Breast epithelium (tissue), 4 donors: ENCODE data around the gene VEZF1. TPM values are rescaled to one million over a fixed set of nuclear protein-coding genes. Genes with fewer than 3 reads are reported as not detected.

Experiments used
- DNase-seq, 2 donors: peaks; one replicate each; pipeline ENCODE4 v3.0.0-alpha.2; 2019; ENCODE audit warnings: low spot score in 2 of 2
- H3K27ac ChIP-seq, 2 donors: fragments of 200-600 bp; sonication (generic) in 1 of 2; one replicate each; pipeline ENCODE4 v1.5.1; 2016 to 2019; ENCODE audit warnings: mild to moderate bottlenecking in 1 of 2
- H3K27me3 ChIP-seq, 2 donors: fragments of 200-600 bp; sonication (generic) in 1 of 2; one replicate each; pipeline versions ENCODE4 v1.5.1 to v1.6.0; 2017 to 2019; ENCODE audit warnings: control low read depth in 1 of 2, mild to moderate bottlenecking in 1 of 2
- H3K36me3 ChIP-seq: fragments of 200-600 bp; one replicate; pipeline ENCODE4 v1.5.1; 2019
- H3K4me1 ChIP-seq, 2 donors: fragments of 200-600 bp; sonication (generic); one replicate each; pipeline ENCODE4 v1.5.1; 2016 to 2019; ENCODE audit warnings: control low read depth in 1 of 2
- H3K4me3 ChIP-seq, 3 donors: fragments of 200-600 bp; sonication (generic); 1 replicate in 2 of 3; 2 replicates in 1 of 3; pipeline ENCODE4 v1.5.1; 2016 to 2019; ENCODE audit warnings: mild to moderate bottlenecking in 3 of 3, moderate library complexity in 2 of 3
- H3K9me3 ChIP-seq, 2 donors: fragments of 200-600 bp; sonication (generic) in 1 of 2; one replicate each; pipeline ENCODE4 v1.5.1; 2016 to 2019; ENCODE audit warnings: control low read depth in 1 of 2
- POLR2A ChIP-seq: fragments of 450-650 bp; IDR thresholded peaks from one replicate; pipeline ENCODE4 v1.6.1; 2016; ENCODE audit warnings: antibody characterized with exemption, mild to moderate bottlenecking, moderate library complexity
- POLR2AphosphoS5 ChIP-seq, 3 donors: sonication (generic); formaldehyde crosslinking; IDR thresholded peaks; one replicate each; pipeline ENCODE4 v1.6.1; 2017; ENCODE audit warnings: antibody characterized with exemption in 3 of 3
- intact Hi-C: fragments of 100-400 bp; cut with DNase I; formaldehyde crosslinking; loops from one replicate; pipeline ENCODE4 v1.15.1; 2023; ENCODE audit warnings: low total_unique reads
- total RNA-seq, 3 donors: library from RNA; depleted of rRNA; stranded (reverse); fragments of >200 nt; gene quantifications; one replicate each; pipeline ENCODE4 v1.1.0, GENCODE V29; 2016
- TF ChIP-seq, protein P1 (sequence below), 3 donors: fragments of 450-650 bp; IDR thresholded peaks; one replicate each; pipeline ENCODE4 v1.5.1; 2016 to 2017; ENCODE audit warnings: antibody characterized with exemption in 3 of 3, mild to moderate bottlenecking in 3 of 3, moderate library complexity in 3 of 3

The VEZF1 gene
- total RNA-seq, 3 donors from 2014 or later: 55.5 to 76.5 (median 66.9) TPM

DNA sequence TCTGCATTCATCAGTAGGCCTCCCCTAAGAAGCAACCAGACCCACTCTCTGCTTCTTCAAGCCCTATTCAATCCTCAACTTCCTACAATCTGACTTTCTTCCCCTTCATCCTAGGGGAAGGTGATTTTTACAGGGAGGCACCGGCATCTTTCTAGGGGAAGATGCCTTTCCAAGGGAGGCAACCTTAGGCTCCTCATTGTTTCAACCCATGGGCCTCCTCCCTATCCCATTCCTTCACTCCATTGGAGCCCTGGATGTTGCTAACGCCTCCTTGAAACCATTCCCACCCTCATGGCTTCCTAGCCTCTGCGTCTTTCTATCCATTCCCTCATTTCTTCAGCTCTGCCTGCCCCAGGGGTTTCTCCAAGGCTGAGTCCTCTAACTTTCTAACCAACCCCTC, 30.2 kb downstream of the VEZF1 start:
- TF ChIP-seq POLR2AphosphoS5 (IDR thresholded peaks at IDR 0.05) (no peak), POLR2A (no peak)
- TF ChIP-seq, protein P1, sequence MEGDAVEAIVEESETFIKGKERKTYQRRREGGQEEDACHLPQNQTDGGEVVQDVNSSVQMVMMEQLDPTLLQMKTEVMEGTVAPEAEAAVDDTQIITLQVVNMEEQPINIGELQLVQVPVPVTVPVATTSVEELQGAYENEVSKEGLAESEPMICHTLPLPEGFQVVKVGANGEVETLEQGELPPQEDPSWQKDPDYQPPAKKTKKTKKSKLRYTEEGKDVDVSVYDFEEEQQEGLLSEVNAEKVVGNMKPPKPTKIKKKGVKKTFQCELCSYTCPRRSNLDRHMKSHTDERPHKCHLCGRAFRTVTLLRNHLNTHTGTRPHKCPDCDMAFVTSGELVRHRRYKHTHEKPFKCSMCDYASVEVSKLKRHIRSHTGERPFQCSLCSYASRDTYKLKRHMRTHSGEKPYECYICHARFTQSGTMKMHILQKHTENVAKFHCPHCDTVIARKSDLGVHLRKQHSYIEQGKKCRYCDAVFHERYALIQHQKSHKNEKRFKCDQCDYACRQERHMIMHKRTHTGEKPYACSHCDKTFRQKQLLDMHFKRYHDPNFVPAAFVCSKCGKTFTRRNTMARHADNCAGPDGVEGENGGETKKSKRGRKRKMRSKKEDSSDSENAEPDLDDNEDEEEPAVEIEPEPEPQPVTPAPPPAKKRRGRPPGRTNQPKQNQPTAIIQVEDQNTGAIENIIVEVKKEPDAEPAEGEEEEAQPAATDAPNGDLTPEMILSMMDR (IDR thresholded peaks at IDR 0.05): no peak
- intact Hi-C loops: loop anchor here (2.0 kb wide), 1 partner anchor 31 kb away; the partner anchor contains the start of gene VEZF1
- Histone ChIP-seq H3K36me3 (no peaks in the 10 kb centered on the region), H3K9me3 (no peaks in the 10 kb centered on the region), H3K27me3 (no peaks in the 10 kb centered on the region), H3K27ac (no peak overlapping the region), H3K4me1 (no peaks in the 10 kb centered on the region), H3K4me3 (no peak overlapping the region)
- DNase-seq: peak in 1 of 2 donors; percentile 3

DNA sequence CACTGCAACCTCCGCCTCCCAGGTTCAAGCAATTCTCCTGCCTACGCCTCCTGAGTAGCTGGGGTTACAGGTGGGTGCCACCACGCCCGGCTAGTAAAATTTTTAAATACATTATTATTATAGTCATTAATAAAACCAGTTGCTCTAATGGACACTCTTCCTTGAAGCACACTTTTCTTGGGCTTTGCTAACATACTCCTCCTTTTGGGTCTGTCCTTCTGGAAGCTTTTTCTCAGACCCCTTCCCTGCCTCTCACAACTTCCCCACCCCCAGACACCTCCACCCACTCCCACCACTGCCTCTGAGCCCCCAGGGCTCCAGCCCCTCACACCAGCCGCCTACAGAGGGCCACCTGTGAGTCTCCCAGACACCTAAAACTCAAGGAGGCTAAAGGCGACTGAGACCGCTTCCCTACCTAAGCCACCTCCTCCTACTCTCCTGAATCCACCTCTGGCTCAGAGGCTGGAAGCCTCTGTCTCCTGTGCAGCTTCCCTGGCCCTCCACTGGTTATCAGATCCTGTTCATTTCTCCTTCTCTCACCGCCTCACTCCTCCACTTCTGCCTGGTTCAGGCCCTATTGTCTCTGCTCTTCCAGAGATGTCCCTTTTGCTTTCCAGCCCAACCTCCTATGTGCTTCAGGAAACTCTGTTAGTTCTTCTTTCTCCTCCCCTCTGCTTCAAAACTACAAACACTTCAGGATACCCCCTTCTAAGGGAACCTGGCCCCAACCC, 30.8 kb downstream of the VEZF1 start:
- H3K4me1 ChIP-seq: no peaks in the 10 kb centered on the region
- H3K27ac ChIP-seq: no peak overlapping the region
- H3K27me3 ChIP-seq: no peaks in the 10 kb centered on the region
- no peaks in the 10 kb centered on the region for H3K9me3 ChIP-seq
- no peak overlapping the region for H3K4me3 ChIP-seq
- intact Hi-C loops: loop anchor here (2.0 kb wide), 1 partner anchor 32 kb away; the partner anchor contains the start of gene VEZF1
- DNase-seq: peak in 1 of 2 donors; percentile 14
- TF ChIP-seq POLR2AphosphoS5 (IDR thresholded peaks at IDR 0.05): no peak
- TF ChIP-seq, protein P1 (IDR thresholded peaks at IDR 0.05): no peak
- no peak for TF ChIP-seq POLR2A
- H3K36me3 ChIP-seq: no peaks in the 10 kb centered on the region

DNA sequence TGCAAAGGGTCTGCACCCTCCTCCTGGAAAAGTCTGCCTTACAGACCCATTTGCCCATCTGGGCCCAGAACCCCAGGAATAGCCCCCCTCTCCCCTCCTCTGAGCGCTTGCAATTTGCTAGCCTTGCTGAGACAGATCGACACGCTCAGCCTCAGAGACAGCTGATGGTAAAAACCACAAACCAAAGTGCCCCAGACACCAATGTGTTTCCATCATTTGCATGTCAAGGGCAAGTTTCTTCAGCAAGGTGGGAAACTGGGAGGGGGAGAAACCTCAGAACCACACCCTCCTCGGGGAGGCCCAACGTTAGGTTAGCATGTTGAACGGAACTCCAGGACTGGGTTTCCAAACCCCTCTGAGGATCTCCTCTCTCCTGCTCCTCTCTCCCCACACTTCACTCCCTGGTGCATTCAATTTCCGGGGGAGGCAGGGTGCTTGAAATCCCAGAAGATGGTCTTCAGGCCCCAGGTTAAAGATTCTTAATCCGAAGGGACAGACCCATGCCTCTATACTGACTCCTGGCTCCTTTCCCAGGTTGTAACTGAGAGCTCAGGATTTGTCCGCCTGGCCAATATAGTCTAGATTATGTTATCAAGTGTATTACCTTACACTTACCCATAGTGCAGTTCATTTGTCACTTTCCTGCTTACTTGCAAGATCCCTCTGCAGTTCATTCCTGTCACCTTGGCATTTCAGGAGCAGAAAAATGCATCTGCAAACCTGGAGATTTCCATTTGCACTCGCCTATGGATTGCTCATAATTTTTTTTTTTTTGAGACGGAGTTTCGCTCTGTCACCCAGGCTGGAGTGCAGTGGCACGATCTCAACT, 31.5 kb downstream of the VEZF1 start:
- no peak overlapping the region for H3K4me3 ChIP-seq

DNA sequence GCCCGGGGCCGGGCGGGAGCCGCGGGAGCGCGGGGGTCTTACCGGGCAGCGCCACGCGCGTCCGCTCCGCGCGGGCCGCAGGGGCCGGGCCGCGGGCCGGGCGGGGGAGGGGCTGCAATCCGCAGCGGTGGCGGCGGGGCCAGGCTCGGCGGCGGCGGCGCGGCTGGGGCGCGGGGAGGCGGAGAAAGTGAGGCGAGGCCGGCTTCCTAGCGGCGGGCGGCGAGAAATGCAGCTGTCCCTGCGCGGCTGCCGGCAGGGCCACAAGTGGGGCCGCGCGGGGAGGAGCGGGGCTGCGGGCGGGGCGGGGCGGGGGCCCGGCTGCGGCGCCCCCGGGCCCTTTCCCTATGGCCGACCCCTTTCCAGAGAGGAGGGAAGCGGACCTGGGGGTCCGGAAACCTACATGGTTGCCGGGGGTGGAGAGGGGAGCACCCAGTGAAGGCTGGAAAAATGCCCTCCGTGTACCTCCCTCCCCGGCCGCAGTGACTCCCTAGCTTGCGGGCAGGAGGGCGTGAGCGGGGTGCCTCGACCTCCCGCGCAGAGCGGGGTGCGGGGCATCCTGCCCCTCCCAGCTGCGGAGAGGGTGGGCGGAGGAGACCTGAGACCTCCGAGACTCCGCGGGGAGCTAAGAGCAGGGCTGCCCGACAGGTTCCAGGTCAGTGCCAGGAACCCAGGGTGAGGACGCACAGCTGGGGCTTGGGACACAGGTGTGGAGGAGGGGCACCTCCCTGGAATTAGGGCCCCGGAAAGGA, 32.7 kb downstream of the VEZF1 start, which contains the start of gene CUEDC1:
Gene CUEDC1, minus strand, starts transcription at position 230 of the 749 bp plus-strand sequence. CDS start 69,848 bp downstream, outside the sequence.
- no peaks in the 10 kb centered on the region for H3K4me1 ChIP-seq
- no peaks in the 10 kb centered on the region for H3K36me3 ChIP-seq
- peak within 1 kb of the TSS; percentile 82 to 97 (median 86) for H3K4me3 ChIP-seq
- DNase-seq: peak; percentile 55 to 80
- H3K9me3 ChIP-seq: no peaks in the 10 kb centered on the region
- TF ChIP-seq POLR2AphosphoS5 (IDR thresholded peaks at IDR 0.05) (peak in 1 of 3 donors; percentile 22), POLR2A (no peak)
- TF ChIP-seq, protein P1 (IDR thresholded peaks at IDR 0.05): peak in 1 of 3 donors; percentile 37
- H3K27me3 ChIP-seq: no peaks in the 10 kb centered on the region
- peak within 1 kb of the TSS; percentile 92 to 98 for H3K27ac ChIP-seq
- intact Hi-C loops: no loop called here

More for the DNA sequence above, 31.5 kb downstream of the VEZF1 start:
- peak; percentile 16 to 41 for DNase-seq
- TF ChIP-seq POLR2A (no peak), POLR2AphosphoS5 (IDR thresholded peaks at IDR 0.05) (no peak)
- TF ChIP-seq, protein P1 (IDR thresholded peaks at IDR 0.05): no peak
- Histone ChIP-seq H3K27me3 (no peaks in the 10 kb centered on the region), H3K27ac (no peak overlapping the region), H3K4me1 (no peaks in the 10 kb centered on the region), H3K9me3 (no peaks in the 10 kb centered on the region), H3K36me3 (no peaks in the 10 kb centered on the region)
- intact Hi-C loops: loop anchor here (2.0 kb wide), 1 partner anchor 32 kb away; the partner anchor contains the start of gene VEZF1
